GM19240 (cell line): ENCODE results near the gene ATXN1.
"Not testable (repeated sequence)": the region's sequence is repeated elsewhere in the genome, so short reads cannot be mapped to it uniquely, and the experiment has no call there.

Source experiments
- DNase-seq: peaks from one replicate; pipeline ENCODE4 v3.0.0; 2011; ENCODE audit warnings: low spot score; ENCODE audit not compliant: insufficient read length

ATXN1 gene

DNA sequence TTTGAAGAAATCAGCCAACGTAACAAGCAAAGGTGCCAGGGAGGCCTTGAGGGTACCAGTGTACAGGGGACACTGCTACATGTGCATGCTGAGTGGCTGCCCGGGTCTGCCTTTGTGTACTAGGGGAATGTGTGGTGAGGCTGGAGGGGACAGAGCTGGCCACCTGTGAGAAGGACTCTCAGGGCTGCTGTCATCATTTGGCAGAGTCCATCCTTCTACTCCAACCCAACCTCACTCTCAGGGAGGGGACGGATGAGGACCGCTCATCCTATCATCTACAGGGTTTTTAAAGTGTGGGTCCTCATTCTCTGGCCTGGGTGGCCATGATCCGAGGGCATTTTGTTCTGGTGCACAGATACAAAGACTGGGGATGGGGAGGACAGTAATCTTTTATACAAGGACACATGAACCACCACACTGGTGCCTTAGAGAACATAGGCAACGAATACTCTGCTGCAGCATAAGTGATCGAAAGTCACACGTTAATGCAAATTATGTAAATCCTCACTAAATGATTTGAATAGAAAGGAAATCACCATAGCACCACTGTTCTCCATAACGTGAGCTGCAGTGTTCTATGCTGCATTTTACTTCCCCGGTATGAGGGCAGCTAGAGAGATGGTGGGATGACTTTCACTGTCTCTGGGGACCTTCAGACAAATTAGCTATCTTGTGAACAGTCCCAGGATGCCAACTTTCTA is 341.5 kb downstream of the ATXN1 start:
- DNase-seq = peak; percentile 12

DNA sequence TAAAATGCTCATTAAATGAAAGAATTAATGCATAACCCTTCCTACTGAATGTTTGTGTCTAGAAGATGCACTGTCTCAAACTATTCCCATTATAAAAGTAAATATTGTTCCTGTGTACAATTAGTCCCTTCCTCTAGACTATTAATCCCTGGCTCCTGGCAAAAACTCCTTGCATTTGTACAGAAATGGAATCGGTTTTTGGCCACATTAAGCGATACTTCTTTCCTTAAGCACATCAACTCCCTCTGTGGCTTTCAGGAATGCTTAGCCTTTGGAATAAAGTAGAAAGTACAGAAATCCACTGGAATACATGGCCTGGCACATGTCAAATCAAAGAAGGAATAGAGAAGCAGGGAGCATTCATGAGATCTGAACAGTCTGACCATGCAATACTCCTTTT is 343.1 kb downstream of the ATXN1 start:
- DNase-seq = no peak

DNA sequence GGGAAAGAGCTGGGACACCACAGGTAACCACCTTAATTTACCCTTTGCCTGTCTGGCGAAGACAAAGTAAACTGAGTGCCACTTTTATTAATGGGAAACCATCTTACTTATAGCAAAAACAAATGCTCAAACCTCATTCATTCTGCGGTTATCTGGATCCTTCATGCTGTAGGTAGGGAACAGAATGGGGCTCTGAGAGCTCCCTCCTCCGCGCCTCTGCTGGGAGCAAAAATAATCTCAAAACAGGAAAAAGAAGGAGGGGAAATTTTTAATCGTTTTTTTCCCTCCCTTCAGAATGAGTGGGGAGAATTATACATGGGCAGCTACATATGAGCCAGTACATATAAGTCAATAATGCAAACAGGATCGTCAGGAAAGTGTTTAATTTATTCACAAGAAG is 345.6 kb downstream of the ATXN1 start:
- no peak for DNase-seq

DNA sequence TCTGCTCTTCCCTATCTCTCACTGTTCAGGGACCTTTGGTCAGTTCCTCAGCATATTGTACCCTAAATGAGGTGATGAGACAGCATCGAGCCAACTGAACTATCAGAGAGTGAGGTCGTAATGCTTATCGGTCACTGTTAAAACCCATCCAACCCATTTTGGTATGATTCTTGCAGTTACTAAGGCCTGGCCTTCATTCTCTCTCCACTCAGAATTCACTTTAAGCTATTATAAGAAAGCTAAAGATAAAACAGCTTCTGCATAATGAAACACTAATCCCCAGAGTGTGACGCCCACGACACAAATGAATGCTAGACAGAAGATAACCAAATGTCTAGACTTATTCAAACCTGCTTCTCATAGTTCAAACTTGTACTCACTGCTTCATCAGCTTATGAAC is 347.1 kb downstream of the ATXN1 start:
- no peak for DNase-seq

DNA sequence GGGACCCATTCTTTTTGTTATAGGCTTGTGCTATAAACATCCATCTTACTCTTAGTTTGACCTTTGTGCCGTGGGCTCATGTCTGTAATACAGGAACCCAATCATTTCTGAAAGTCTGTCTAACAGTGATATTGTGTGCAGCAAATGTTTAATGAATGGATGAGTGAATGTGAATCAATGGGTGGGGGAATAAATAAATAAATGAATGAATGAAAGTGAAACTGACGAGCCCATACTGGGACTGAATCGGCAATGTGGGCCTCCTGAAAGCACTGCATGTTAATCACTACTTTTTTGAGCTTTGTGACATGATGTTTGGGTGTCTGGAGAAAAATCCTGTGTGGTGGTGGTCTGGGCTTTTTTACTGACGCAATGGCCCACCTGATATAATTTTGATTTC is 347.9 kb downstream of the ATXN1 start:
- DNase-seq = no peak

DNA sequence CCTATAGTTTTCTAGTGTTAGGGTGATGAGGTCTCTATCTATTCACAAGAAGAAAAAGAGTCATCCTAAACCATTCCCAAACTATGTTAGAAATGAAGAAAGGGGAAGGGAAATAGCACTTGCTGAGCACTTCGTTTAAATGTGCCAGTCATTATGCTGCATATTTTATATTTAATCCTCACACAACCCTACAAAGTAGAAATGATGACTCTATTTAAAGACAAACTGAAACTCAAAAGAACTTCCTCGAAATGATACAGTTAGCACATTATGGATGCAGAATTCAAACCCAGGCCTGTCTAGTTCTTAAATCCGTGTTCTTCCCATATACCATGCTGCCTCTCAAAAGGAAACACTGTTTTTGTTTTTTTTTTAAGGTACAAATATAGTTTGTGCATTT is 348.3 kb downstream of the ATXN1 start:
- no peak for DNase-seq

DNA sequence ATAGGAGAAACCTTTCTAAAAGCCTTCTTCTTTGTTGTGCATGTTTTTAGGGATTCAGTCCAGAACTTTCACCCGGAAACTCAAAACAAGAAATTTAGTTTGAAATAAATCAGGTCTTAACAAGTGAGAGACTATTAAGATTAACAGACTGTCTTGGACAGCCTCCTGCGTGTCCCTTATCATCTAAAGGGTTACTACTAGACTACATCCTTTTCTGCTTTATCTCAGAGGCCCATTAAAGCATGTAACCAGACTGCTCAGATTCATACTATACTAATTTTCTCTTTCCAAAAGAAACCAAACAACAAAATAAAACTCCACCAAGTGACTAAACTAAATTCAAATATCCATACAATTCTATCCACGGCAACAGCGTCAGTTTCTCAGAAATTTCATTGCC is 349.1 kb downstream of the ATXN1 start:
- no peak for DNase-seq

DNA sequence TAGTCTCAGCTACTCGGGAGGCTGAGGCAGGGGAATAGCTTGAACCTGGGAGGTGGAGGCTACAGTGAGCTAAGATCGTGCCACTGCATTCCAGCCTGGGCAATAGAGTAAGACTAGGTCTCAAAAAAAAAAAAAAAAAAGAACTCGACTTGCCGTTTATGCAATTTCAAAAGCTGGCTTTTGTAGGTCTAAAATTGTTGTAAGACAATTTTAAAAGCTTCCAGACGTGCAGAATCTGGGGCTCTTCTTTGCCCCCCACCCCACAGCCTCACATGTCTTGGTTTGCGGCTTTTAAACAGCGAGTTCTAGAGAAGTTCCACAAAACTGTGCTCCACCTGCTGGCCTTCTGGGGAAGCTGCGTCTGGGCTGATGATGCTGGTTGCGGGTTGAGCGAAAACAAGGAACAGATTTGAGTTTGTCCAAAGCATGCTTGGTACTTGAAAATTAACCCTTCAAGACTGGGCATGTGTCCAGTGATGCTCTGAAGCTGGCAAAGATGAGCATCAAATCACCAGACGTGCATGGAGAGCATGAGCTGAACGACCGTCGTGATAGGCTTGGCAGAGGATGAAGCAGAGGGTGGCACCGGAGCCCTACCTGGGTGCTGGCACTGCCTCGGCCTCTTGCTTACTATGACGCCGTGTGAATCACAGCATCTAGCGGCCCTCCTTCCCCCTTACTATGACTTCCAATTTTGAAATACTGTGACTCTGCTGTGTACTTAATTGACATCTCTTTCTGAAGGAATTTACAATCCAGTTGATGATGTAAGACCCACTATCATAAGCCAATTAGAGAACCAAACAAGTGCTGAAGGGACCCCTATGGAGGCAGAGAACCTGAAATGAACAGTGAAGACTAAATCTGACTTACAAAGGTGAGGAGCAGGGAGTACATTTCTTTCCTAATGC is 351.5 kb downstream of the ATXN1 start:
- peak; percentile 27 for DNase-seq

DNA sequence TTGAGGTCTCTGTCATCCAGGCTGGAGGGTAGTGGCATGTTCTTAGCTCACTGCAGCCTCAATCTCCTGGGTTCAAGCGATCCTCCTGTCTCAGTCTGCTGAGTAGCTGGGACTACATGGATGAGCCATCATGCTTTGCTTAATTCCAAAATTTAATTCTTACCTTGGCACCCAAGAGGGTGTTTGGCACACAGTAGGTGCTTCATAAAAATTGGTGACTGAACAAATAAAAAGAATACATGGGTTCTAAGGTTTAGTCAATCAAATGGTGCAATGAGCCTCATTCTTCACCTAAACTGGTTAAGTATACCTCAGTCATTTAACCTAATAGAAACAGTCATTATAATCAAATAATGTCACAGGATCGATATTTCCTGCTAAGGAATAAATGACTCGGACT is 352.5 kb downstream of the ATXN1 start:
- DNase-seq = no peak

DNA sequence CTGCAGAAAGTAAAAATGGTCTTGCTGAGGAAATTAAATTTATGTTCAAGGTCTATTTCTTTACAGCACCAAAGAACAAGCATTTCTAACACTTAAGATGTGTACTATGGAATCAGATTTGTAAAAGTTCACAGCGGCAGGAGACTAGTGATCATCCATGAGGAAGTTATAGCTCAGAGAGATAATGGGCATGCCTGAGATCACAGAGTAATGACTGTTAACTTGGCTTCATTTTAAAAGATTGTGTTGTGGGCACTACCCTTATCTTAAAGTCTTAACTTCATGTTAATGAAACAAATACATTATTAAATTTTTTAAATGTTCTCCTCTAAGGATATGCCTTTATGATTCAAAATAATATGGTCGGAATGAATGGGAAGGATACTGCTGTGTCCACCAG is 354.3 kb downstream of the ATXN1 start:
- no peak for DNase-seq

DNA sequence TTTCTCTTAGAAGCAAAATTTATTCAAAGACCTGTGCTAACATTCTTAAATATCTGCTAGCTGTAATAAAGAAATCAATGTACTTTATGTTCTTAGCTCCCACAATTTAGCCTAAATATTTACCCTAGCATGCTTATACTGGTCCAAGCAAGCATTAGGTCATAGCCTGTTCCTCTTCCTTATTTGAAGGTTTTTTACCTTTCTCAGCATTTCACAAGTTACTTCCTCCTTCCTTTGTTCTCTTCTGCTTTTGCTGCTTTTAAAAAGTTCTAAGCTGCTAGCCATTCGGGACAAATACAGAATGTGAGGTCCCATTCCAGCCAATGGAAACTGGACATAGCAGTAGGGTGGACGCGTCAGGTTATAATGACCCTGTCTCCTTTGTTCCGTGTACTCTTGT is 354.7 kb downstream of the ATXN1 start:
- DNase-seq = not testable (repeated sequence)

DNA sequence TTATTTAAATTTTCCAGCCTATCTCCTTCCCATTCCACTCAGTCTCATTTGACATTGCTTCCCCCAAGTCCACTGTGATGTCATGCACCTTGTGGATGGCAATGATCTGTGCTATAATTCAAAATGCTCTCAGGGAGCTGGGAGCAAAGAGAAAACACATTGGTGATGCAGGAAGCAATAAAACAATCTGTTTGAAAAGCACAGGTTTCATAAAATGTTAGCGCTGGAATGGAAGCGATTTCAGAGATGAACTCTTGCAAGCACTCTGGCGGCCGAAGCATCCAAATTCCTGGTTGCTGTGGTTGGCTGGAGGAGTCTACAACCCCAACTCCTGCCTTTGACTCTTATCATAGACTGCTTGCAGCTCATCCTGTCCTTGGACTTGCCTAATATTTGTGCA is 355.9 kb downstream of the ATXN1 start:
- no peak for DNase-seq

DNA sequence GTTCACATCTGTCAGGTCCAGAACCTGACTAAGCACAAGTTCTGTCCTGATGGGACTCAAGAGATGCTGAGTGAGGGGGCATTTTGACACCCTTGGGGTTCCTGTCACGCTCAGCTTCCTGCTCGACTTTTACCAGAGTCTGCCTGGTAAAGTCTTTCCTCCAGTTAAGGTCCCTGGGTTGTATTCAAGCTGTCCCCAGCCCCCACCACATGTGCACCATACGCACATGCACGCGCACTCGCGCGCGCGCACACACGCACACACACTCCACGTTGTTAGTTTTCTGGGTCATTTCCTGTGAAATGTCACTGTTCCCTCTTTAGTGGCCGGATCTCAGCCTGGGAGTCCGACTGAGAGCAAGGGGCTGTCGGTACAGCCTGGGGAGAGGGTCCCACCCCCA is 356.8 kb downstream of the ATXN1 start:
- DNase-seq = no peak

DNA sequence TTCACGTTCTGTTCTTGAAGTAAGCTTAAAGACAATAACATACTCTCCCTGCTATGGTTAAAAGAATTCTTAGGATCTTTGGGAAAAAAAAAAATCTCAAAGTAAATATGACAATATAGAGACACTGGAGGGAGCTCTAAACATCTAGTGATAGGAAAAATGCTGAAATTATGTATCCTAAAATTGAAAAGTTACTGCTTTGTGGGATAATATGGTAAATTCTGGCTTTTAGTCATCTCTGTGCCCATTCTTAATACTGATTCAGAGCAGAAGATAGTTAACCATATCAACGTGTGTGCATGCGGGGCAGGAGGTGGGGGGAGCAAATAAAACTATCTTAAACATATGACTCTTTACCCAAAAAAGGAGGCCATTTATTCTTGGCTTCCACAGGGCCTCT is 357.4 kb downstream of the ATXN1 start:
- no peak for DNase-seq

DNA sequence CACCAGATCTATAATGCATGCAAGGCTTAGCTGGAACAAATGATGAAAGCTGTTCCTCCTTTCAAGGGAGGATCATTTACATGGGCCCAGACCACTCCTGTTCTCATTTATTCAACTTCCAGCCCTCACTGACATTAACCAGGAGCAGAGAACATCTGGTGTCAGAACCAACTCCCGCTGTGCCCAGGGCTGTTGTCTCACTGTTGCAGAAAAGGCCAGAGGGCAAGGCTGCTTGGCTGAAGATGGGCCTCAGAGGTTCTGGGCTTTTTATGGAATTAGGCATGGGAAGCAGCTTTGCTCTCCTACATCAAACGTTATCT is 358.7 kb downstream of the ATXN1 start:
- DNase-seq = no peak

DNA sequence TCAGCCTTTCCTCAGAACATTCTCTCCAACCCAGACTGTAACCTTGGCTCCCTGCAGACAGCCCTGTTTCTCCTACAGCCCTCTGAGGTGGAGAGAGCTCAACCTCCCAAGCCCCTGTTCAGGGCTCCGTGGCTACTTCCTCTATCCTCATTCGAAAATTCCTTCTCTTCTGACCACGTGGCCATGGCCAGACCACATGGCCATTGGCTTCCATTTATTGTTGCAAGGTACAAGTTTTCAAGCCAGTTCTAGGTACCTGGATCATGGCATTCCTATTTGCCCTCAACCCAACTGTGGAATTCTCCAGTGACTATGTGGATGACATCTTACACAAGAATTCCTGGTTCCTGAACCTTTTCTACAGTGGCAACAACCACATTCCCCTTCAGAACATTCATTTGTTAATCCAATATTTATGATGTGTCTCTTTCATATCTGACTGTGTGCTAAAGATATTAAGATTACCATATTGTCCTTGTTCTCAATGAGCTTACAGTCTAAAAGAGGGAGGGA is 361.0 kb downstream of the ATXN1 start:
- no peak for DNase-seq

DNA sequence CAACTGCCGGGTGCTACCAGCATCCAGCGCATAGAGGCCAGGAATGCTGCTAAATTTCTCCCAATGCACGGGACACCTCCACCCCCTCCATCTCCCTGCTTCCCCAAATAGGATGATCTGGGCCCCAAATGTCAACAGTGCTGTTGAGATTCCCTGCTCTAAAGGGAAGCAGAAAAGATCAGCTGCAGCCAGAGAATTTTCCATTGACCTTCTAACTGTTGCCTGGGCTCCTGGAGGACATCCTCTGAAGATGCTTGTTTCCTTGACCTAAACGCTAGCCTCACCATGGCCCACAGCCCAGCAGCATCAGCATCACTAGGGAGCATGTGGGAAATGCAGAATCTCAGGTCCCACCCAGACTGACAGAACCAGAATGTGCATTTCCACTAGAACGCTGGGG is 361.6 kb downstream of the ATXN1 start:
- DNase-seq = no peak

DNA sequence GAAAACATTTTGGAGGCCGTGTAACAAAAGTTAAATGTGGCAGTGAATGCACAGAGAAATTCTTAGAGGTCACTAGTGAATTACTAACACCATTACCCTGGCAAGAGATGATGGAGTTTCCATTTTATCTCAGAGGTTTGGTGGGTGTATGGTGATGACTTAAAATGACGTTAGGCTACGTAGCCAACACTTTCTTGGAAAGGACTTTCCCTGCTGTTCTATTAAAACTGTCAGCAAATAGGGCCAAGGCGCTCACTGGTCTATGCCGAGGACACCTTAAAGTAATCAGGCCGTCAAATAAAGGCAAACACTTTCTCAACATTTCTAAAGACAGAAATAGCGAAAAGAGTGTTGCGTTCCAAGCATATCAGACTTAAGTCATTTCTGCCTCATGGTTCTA is 362.1 kb downstream of the ATXN1 start:
- no peak for DNase-seq

DNA sequence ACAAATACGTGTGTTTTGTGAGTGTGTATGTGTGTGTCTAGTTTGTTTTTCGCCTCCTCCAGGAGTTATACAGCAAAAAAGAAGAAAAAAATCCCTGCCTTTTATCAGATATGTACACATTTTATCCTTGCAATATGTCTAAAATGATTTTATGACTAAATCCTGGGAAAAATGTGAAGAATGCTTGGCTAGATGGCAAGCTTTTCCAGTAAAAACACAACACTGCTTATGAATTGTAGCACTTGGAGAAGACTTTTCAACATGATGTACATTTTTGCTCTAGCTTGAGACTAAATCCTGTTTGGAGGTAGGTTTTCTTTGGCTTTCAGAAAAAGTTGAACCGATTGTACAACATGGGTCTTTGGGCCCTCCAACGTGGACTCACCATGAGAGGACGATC is 362.7 kb downstream of the ATXN1 start:
- DNase-seq = no peak

DNA sequence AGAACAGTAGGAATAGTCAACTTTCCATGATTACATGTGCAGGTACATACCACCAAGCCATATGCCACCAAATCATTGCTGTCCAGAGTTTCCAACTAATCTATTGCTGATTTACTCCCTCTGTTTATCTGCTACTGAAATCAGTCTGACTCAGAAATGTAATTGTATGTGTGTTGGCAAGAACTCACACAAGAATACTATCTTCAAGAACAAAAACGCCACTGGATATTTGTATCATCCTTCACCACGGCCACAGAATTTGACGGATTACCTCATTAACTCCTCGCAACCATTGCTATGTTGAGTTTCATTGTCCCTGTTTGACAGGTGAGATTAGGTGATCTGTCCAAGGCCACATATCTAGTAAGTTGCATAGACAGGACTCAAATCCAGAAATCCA is 363.6 kb downstream of the ATXN1 start:
- DNase-seq = no peak

DNA sequence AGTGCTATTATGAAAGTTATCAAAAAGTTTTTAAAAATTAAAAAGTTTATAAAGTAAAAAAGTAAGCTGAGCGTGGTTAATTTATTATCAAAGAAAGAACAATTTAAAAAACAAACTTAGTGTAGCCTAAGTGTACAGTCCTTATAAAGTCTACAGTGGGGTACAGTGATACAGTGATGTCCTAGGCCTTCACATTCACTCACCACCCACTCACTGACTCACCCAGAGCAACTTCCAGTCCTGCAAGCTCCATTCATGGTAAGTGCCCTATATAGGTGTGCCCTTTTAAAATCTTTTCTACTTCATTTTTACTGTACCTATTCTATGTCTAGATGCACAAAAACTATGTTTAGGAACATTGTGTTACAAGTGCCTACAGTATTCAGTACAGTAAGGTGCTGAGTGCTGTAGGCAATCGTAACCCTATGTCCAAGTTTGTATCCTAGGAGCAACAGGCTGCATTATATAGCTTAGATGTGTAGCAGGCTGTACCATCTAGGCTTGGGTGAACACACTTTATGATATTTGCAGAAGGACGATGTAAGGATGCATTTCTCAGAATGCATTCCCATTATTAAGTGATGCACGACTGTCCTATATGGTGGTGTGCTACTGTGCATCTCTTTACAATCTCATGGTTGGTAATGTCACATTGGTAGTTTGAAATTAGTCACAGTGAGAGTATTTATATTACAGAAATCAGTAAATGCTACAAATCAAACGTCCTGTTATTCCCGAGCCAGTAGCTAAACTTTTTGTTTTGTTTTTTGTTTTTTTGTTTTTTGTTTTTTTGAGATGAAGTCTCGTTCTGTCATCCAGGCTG is 364.6 kb downstream of the ATXN1 start:
- DNase-seq = no peak

DNA sequence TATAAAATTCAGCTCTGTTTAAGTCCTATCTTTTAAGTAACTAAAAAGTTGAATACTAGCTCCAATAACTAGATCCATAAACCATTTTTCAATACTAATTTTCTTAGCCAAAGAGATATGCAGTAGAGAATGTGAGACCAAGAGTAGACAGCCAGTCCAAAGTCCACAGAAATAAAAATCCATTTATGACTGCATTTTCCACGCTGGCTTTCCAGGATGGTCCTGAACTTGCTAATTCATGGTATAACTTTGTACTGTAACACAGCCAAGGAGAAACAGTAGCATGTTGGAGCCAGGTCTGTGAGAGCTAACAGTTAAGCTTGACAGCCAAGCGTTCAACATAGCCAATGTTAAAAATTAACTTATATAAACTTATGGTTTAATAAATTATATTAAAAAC is 366.6 kb downstream of the ATXN1 start:
- no peak for DNase-seq
